Measurements from ENCODE around the gene RIC8B.

The RIC8B gene

GRCh38 chr12:106739318-106739717 is 35.2 kb upstream of the RIC8B start:
- H3K9ac ChIP-seq (ENCODE audit: insufficient read length, low read depth), result no peak overlapping the region
- no peaks in the 10 kb centered on the region for H3K27me3 ChIP-seq (ENCODE audit: insufficient read depth, insufficient read length)
- DNase-seq (ENCODE audit: low read depth, low spot score), result no peak
- TF ChIP-seq SUZ12 (IDR thresholded peaks at IDR 0.05; ENCODE audit: extremely low read depth, insufficient read depth, insufficient read length), result no peak
- no peak for TF ChIP-seq YY1 (IDR thresholded peaks at IDR 0.05; ENCODE audit: insufficient read depth, insufficient read length)
- no peak for TF ChIP-seq ZNF274 (IDR thresholded peaks at IDR 0.05; ENCODE audit: low read depth, low read length)
- H3K4me3 ChIP-seq (ENCODE audit: insufficient read length, low read depth), result no peak overlapping the region
- H3K9me3 ChIP-seq (ENCODE audit: insufficient read depth, low read length), result no peaks in the 10 kb centered on the region
- no peaks in the 10 kb centered on the region for H3K4me1 ChIP-seq (ENCODE audit: insufficient read depth, insufficient read length)
- no peaks in the 10 kb centered on the region for H3K36me3 ChIP-seq (ENCODE audit: insufficient read depth, insufficient read length, low read length)

DNA sequence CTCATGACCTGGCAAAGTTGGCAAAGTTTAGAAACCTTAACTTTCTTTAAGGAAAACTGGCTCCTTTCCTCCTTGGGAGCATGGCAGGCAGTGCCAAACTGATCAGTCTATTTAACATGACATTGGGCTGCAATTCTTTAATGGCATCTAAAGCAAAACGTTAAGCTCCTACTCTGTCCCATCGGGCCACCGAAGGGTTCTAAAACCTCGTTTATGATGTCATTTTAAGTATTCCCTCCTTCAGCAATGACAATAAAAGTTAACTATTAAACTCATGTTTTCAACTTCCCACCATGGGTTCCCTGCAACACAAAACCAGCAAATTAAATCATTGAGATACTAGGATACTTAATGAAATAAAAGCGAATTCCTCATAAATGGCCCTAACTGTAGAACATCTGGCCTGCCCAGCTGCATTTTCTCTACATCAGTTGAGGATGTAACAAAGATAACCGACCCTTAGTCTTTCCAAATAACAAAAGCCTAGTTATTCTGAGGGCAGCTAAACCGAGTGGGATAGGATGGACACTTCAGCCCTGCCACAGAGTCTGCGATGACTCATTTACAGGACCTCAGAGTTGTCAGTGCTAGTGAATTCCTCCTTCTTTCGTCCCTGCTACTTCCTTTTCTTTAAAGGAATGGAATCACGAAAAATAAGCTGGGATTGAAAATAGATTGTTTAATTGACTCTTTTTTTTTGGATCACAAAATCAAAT is 34.5 kb upstream of the RIC8B start:
- no peak for TF ChIP-seq SUZ12 (IDR thresholded peaks at IDR 0.05; ENCODE audit: extremely low read depth, insufficient read depth, insufficient read length)
- TF ChIP-seq ZNF274 (IDR thresholded peaks at IDR 0.05; ENCODE audit: low read depth, low read length), result no peak
- TF ChIP-seq YY1 (IDR thresholded peaks at IDR 0.05; ENCODE audit: insufficient read depth, insufficient read length), result no peak
- Histone ChIP-seq H3K27me3 (ENCODE audit: insufficient read depth, insufficient read length) (no peaks in the 10 kb centered on the region), H3K36me3 (ENCODE audit: insufficient read depth, insufficient read length, low read length) (no peaks in the 10 kb centered on the region), H3K9me3 (ENCODE audit: insufficient read depth, low read length) (no peaks in the 10 kb centered on the region), H3K9ac (ENCODE audit: insufficient read length, low read depth) (no peak overlapping the region), H3K4me3 (ENCODE audit: insufficient read length, low read depth) (no peak overlapping the region), H3K4me1 (ENCODE audit: insufficient read depth, insufficient read length) (no peaks in the 10 kb centered on the region)
- DNase-seq (ENCODE audit: low read depth, low spot score), result no peak

DNA sequence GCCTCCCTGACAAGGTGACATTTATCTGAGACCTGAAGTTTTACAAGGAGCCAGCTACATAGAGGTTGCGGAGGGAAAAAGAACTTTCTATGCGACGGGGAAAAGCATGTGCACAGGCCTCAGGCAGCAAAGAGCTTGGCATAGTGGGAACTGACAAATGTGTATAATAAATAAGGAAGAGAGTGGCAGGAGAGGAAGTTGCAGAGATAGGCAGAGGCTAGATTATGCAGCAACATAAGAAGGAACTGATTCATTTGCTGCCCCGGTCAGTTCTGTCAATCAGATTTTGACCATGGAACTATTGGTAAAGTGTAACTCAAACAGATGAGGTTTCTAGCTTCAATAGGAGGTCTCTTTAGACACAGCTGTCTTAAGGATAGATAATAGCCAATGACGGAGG is 33.7 kb upstream of the RIC8B start:
- Histone ChIP-seq H3K27me3 (ENCODE audit: insufficient read depth, insufficient read length) (no peaks in the 10 kb centered on the region), H3K36me3 (ENCODE audit: insufficient read depth, insufficient read length, low read length) (no peaks in the 10 kb centered on the region), H3K9ac (ENCODE audit: insufficient read length, low read depth) (no peak overlapping the region), H3K9me3 (ENCODE audit: insufficient read depth, low read length) (no peaks in the 10 kb centered on the region), H3K4me1 (ENCODE audit: insufficient read depth, insufficient read length) (no peaks in the 10 kb centered on the region), H3K4me3 (ENCODE audit: insufficient read length, low read depth) (no peak overlapping the region)
- no peak for TF ChIP-seq SUZ12 (IDR thresholded peaks at IDR 0.05; ENCODE audit: extremely low read depth, insufficient read depth, insufficient read length)
- TF ChIP-seq ZNF274 (IDR thresholded peaks at IDR 0.05; ENCODE audit: low read depth, low read length), result no peak
- no peak for TF ChIP-seq YY1 (IDR thresholded peaks at IDR 0.05; ENCODE audit: insufficient read depth, insufficient read length)
- no peak for DNase-seq (ENCODE audit: low read depth, low spot score)

DNA sequence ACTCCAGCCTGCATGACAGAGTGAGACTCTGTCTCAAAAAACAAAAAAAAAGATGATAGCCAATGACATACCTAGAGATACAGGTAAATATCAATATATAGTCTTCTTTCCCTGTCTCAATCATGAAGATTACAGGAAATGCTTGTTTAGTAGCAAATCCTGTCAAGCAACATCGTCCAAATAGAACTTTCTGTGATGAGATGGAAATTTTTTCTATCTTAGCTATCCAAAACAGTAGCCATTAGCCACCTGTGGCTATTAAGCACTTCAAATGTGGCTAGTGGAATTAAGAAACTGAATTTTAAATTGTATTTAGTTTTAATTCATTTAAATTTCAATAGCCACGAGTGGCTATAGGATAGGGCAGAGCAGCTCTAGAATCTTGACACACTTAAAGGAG is 33.2 kb upstream of the RIC8B start:
- Histone ChIP-seq H3K36me3 (ENCODE audit: insufficient read depth, insufficient read length, low read length) (no peaks in the 10 kb centered on the region), H3K4me1 (ENCODE audit: insufficient read depth, insufficient read length) (no peaks in the 10 kb centered on the region), H3K9me3 (ENCODE audit: insufficient read depth, low read length) (no peaks in the 10 kb centered on the region), H3K27me3 (ENCODE audit: insufficient read depth, insufficient read length) (no peaks in the 10 kb centered on the region), H3K4me3 (ENCODE audit: insufficient read length, low read depth) (no peak overlapping the region), H3K9ac (ENCODE audit: insufficient read length, low read depth) (no peak overlapping the region)
- TF ChIP-seq ZNF274 (IDR thresholded peaks at IDR 0.05; ENCODE audit: low read depth, low read length) (no peak), SUZ12 (IDR thresholded peaks at IDR 0.05; ENCODE audit: extremely low read depth, insufficient read depth, insufficient read length) (no peak), YY1 (IDR thresholded peaks at IDR 0.05; ENCODE audit: insufficient read depth, insufficient read length) (no peak)
- no peak for DNase-seq (ENCODE audit: low read depth, low spot score)

- no peaks in the 10 kb centered on the region for H3K36me3 ChIP-seq (ENCODE audit: insufficient read depth, insufficient read length, low read length)
- no peak for DNase-seq (ENCODE audit: low read depth, low spot score)
- no peaks in the 10 kb centered on the region for H3K27me3 ChIP-seq (ENCODE audit: insufficient read depth, insufficient read length)
- H3K9me3 ChIP-seq (ENCODE audit: insufficient read depth, low read length), result no peaks in the 10 kb centered on the region
- H3K4me3 ChIP-seq (ENCODE audit: insufficient read length, low read depth), result no peak overlapping the region
- no peak for TF ChIP-seq YY1 (IDR thresholded peaks at IDR 0.05; ENCODE audit: insufficient read depth, insufficient read length)
- no peak for TF ChIP-seq SUZ12 (IDR thresholded peaks at IDR 0.05; ENCODE audit: extremely low read depth, insufficient read depth, insufficient read length)
- no peak for TF ChIP-seq ZNF274 (IDR thresholded peaks at IDR 0.05; ENCODE audit: low read depth, low read length)
- H3K4me1 ChIP-seq (ENCODE audit: insufficient read depth, insufficient read length), result no peaks in the 10 kb centered on the region
- H3K9ac ChIP-seq (ENCODE audit: insufficient read length, low read depth), result no peak overlapping the region
Observed at GRCh38 chr12:106743270-106743988, 31.1 kb upstream of the RIC8B start.

- Histone ChIP-seq H3K9me3 (ENCODE audit: insufficient read depth, low read length) (no peaks in the 10 kb centered on the region), H3K4me3 (ENCODE audit: insufficient read length, low read depth) (no peak overlapping the region), H3K9ac (ENCODE audit: insufficient read length, low read depth) (no peak overlapping the region), H3K36me3 (ENCODE audit: insufficient read depth, insufficient read length, low read length) (no peaks in the 10 kb centered on the region), H3K4me1 (ENCODE audit: insufficient read depth, insufficient read length) (no peaks in the 10 kb centered on the region), H3K27me3 (ENCODE audit: insufficient read depth, insufficient read length) (no peaks in the 10 kb centered on the region)
- DNase-seq (ENCODE audit: low read depth, low spot score), result no peak
- no peak for TF ChIP-seq YY1 (IDR thresholded peaks at IDR 0.05; ENCODE audit: insufficient read depth, insufficient read length)
- TF ChIP-seq ZNF274 (IDR thresholded peaks at IDR 0.05; ENCODE audit: low read depth, low read length), result no peak
- no peak for TF ChIP-seq SUZ12 (IDR thresholded peaks at IDR 0.05; ENCODE audit: extremely low read depth, insufficient read depth, insufficient read length)
Observed at GRCh38 chr12:106744600-106744999, 29.9 kb upstream of the RIC8B start.

GRCh38 chr12:106745181-106745745 is 29.2 kb upstream of the RIC8B start:
- Histone ChIP-seq H3K36me3 (ENCODE audit: insufficient read depth, insufficient read length, low read length) (no peaks in the 10 kb centered on the region), H3K4me3 (ENCODE audit: insufficient read length, low read depth) (no peak overlapping the region), H3K4me1 (ENCODE audit: insufficient read depth, insufficient read length) (no peaks in the 10 kb centered on the region), H3K27me3 (ENCODE audit: insufficient read depth, insufficient read length) (no peaks in the 10 kb centered on the region), H3K9ac (ENCODE audit: insufficient read length, low read depth) (no peak overlapping the region), H3K9me3 (ENCODE audit: insufficient read depth, low read length) (no peaks in the 10 kb centered on the region)
- TF ChIP-seq SUZ12 (IDR thresholded peaks at IDR 0.05; ENCODE audit: extremely low read depth, insufficient read depth, insufficient read length) (no peak), YY1 (IDR thresholded peaks at IDR 0.05; ENCODE audit: insufficient read depth, insufficient read length) (no peak), ZNF274 (IDR thresholded peaks at IDR 0.05; ENCODE audit: low read depth, low read length) (no peak)
- no peak for DNase-seq (ENCODE audit: low read depth, low spot score)
